K562 (cell line): ENCODE measurements around the gene SLC30A1. TPM values are rescaled to one million over a fixed set of nuclear protein-coding genes. Genes with fewer than 3 reads are reported as not detected.

Source experiments
- EP400 ChIP-seq: fragments of 450-650 bp; IDR thresholded peaks from 2 replicates; pipeline ENCODE4 v1.6.1; 2017; ENCODE audit warnings: antibody characterized with exemption, mild to moderate bottlenecking, moderate library complexity
- EZH2 ChIP-seq: IDR thresholded peaks from 2 replicates; pipeline ENCODE4 v1.6.1; 2012; ENCODE audit warnings: low read depth, mild to moderate bottlenecking, inconsistent platforms, low read length, borderline replicate concordance
- JUND ChIP-seq, 2 experiments: IDR thresholded peaks; 2 replicates in 1 of 2; 3 replicates in 1 of 2; pipeline ENCODE4 v1.6.1; 2011; ENCODE audit warnings: borderline replicate concordance in 2 of 2, low read depth in 2 of 2, low read length in 2 of 2, improper control_type of control experiment in 1 of 2, missing biosample characterization in 1 of 2, missing genetic modification characterization in 1 of 2, missing genetic modification reagents in 1 of 2
- KDM1A ChIP-seq, 2 experiments: fragments of 450-650 bp; IDR thresholded peaks; 2 replicates each; pipeline ENCODE4 v1.6.1; 2016; ENCODE audit warnings: mild to moderate bottlenecking in 2 of 2
- MECOM ChIP-seq: fragments of 250-450 bp; sonication (Bioruptor Pico); IDR thresholded peaks from 2 replicates; pipeline ENCODE4 v1.8.0; 2022; ENCODE audit warnings: inconsistent platforms
- MTA2 ChIP-seq: fragments of 450-650 bp; IDR thresholded peaks from 2 replicates; pipeline ENCODE4 v1.6.1; 2016; ENCODE audit warnings: low read depth
- NFE2 ChIP-seq: IDR thresholded peaks from 2 replicates; pipeline ENCODE4 v1.6.1; 2014; ENCODE audit warnings: antibody characterized with exemption, low read depth
- NR2C2 ChIP-seq, 2 experiments: fragments of 200-800 bp in 1 of 2; sonication (Bioruptor generic) in 1 of 2; sonication (generic) in 1 of 2; formaldehyde crosslinking in 1 of 2; IDR thresholded peaks; 2 replicates each; pipeline versions ENCODE4 v1.6.1 to v1.8.0; 2016 to 2022; ENCODE audit warnings: mild to moderate bottlenecking in 1 of 2, missing compliant biosample characterization in 1 of 2, missing genetic modification characterization in 1 of 2, missing genetic modification reagents in 1 of 2
- TOE1 ChIP-seq, 2 experiments: fragments of 450-650 bp in 1 of 2; sonication (generic) in 1 of 2; formaldehyde crosslinking in 1 of 2; IDR thresholded peaks; 2 replicates each; pipeline versions ENCODE4 v1.7.1 to v1.8.0; 2016 to 2022; ENCODE audit warnings: borderline replicate concordance in 2 of 2, mild to moderate bottlenecking in 2 of 2, antibody characterized with exemption in 1 of 2, inconsistent platforms in 1 of 2, low read depth in 1 of 2, missing genetic modification reagents in 1 of 2, moderate library complexity in 1 of 2
- ZNF175 ChIP-seq: fragments of 200-800 bp; sonication (Bioruptor generic); IDR thresholded peaks from 2 replicates; pipeline ENCODE4 v1.6.1; 2016; ENCODE audit warnings: low read depth, mild to moderate bottlenecking, missing genetic modification characterization, missing compliant biosample characterization
- ZNF274 ChIP-seq: IDR thresholded peaks from 2 replicates; pipeline ENCODE4 v1.6.1; 2011; ENCODE audit warnings: low read depth, mild to moderate bottlenecking, low read length, moderate library complexity, borderline replicate concordance
- ZNF444 ChIP-seq: fragments of 250-450 bp; sonication (Bioruptor Pico); IDR thresholded peaks from 2 replicates; pipeline ENCODE4 v1.4.0; 2020; ENCODE audit warnings: mild to moderate bottlenecking, moderate library complexity
- ZNF717 ChIP-seq: fragments of 250-450 bp; sonication (Bioruptor Pico); IDR thresholded peaks from 2 replicates; pipeline ENCODE4 v1.5.0; 2021
- ZSCAN32 ChIP-seq: fragments of 450-650 bp; formaldehyde crosslinking; IDR thresholded peaks from 2 replicates; pipeline ENCODE4 v1.4.0; 2020; ENCODE audit warnings: mild to moderate bottlenecking, moderate library complexity
- polyA plus RNA-seq, 8 experiments: library from polyadenylated mRNA; depleted of rRNA in 4 of 8; stranded (reverse) in 5 of 8; unstranded in 3 of 8; fragments of >200 nt; fragmentation: Nextera tagmentation in 2 of 8; fragmentation: Illumina TruSeq in 1 of 8; extraction: Ambion mirVana in 2 of 8; extraction: Trizol in 1 of 8; gene quantifications; 2 replicates each; pipeline versions ENCODE4 v1.2.1 to v1.2.3, GENCODE V29; 2011 to 2014; ENCODE audit warnings: inconsistent platforms in 1 of 8, missing spikeins in 1 of 8
- total RNA-seq, 7 experiments: library from RNA; depleted of rRNA in 6 of 7; stranded (reverse); fragments of >200 nt in 6 of 7; fragmentation: Illumina TruSeq in 2 of 7; extraction: Trizol in 2 of 7; gene quantifications; 2 replicates each; pipeline versions ENCODE4 v1.2.1 to v1.2.3, GENCODE V29; 2011 to 2021; ENCODE audit warnings: low replicate concordance in 1 of 7
- TF ChIP-seq, protein P1 (sequence below): fragments of 250-450 bp; sonication (Bioruptor Pico); IDR thresholded peaks from 2 replicates; pipeline ENCODE4 v1.5.0; 2020; ENCODE audit warnings: mild to moderate bottlenecking, borderline replicate concordance
- TF ChIP-seq, protein P2 (sequence below), 2 experiments: IDR thresholded peaks; 2 replicates each; pipeline ENCODE4 v1.6.1; 2012; ENCODE audit warnings: improper control_type of control experiment in 2 of 2, low read depth in 2 of 2, low read length in 2 of 2, borderline replicate concordance in 1 of 2
- TF ChIP-seq, protein P3 (sequence below): sonication (generic); formaldehyde crosslinking; IDR thresholded peaks from 2 replicates; pipeline ENCODE4 v1.8.0; 2022; ENCODE audit warnings: mild to moderate bottlenecking, missing genetic modification reagents

The SLC30A1 gene
- total and polyA plus RNA-seq, 9 of the 15 experiments (the other 6 are each of a cell fraction or from before 2014, with no cell fraction given): 4.1 to 14.4 (median 6.6) TPM

DNA sequence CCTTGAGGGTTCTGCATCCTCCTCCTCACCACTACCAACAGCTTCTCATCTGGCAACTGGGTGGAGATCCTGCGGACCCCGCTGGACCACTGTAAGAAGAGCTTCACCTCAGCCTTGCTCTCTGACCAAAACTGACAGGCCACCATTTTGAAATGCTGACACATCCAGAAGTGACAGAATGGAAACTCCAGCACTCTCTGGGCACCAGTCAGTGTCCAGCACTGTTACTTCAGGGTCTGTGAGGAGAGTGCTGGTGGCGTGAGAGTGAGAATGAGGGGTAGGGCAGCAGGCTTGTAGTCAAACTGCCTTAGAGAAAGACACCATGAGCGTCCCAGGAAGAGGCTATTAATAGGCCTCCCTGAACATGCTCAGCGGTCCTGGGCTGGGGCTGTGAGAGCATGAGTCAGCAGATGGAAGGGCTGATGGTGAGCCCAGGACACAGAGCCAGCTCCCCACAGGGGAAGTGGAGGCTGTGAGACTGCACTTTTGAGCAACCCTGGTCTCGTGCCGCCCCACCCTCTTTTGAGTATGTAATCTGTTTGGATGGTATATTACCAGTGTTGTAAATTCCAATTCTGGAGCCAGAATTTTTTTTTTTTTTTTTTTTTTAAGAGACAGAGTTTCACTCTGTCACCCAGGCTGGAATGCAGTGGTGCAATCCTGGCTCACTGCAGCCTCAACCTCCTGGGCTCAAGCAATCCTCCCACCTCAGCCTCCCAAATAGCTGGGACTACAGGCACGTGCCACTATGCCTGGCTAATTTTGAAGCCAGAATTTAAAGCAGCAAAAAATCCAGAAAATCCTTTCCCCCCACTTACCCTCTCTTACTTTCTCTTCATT lies 34.4 kb upstream of the SLC30A1 start (continued):
- TF ChIP-seq ZNF175: peak; percentile 86
- no peak for TF ChIP-seq ZNF717
- no peak for TF ChIP-seq EZH2
- TF ChIP-seq EP400: peak; percentile 82
- TF ChIP-seq KDM1A (IDR thresholded peaks at IDR 0.05): peak in 1 of 2 experiments; percentile 9; a peak in 2 of 4 replicates
- TF ChIP-seq, protein P1, sequence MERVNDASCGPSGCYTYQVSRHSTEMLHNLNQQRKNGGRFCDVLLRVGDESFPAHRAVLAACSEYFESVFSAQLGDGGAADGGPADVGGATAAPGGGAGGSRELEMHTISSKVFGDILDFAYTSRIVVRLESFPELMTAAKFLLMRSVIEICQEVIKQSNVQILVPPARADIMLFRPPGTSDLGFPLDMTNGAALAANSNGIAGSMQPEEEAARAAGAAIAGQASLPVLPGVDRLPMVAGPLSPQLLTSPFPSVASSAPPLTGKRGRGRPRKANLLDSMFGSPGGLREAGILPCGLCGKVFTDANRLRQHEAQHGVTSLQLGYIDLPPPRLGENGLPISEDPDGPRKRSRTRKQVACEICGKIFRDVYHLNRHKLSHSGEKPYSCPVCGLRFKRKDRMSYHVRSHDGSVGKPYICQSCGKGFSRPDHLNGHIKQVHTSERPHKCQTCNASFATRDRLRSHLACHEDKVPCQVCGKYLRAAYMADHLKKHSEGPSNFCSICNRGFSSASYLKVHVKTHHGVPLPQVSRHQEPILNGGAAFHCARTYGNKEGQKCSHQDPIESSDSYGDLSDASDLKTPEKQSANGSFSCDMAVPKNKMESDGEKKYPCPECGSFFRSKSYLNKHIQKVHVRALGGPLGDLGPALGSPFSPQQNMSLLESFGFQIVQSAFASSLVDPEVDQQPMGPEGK: no peak
- peak; percentile 95 for TF ChIP-seq JUND (IDR thresholded peaks at IDR 0.05; ENCODE audit: borderline replicate concordance, low read depth, low read length)
- peak; percentile 93; the same call in 2 of the 3 replicates for TF ChIP-seq JUND (tag; IDR thresholded peaks at IDR 0.05; ENCODE audit: borderline replicate concordance, low read depth, low read length)
- TF ChIP-seq MTA2: peak; percentile 41
- TF ChIP-seq, protein P2, sequence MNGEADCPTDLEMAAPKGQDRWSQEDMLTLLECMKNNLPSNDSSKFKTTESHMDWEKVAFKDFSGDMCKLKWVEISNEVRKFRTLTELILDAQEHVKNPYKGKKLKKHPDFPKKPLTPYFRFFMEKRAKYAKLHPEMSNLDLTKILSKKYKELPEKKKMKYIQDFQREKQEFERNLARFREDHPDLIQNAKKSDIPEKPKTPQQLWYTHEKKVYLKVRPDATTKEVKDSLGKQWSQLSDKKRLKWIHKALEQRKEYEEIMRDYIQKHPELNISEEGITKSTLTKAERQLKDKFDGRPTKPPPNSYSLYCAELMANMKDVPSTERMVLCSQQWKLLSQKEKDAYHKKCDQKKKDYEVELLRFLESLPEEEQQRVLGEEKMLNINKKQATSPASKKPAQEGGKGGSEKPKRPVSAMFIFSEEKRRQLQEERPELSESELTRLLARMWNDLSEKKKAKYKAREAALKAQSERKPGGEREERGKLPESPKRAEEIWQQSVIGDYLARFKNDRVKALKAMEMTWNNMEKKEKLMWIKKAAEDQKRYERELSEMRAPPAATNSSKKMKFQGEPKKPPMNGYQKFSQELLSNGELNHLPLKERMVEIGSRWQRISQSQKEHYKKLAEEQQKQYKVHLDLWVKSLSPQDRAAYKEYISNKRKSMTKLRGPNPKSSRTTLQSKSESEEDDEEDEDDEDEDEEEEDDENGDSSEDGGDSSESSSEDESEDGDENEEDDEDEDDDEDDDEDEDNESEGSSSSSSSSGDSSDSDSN (IDR thresholded peaks at IDR 0.05; ENCODE audit: borderline replicate concordance in 1 of 2, low read depth in 2 of 2, low read length in 2 of 2): peak; percentile 29 to 54; a peak in 1 of 4 replicates
- TF ChIP-seq ZNF274: no peak
- TF ChIP-seq, protein P3, sequence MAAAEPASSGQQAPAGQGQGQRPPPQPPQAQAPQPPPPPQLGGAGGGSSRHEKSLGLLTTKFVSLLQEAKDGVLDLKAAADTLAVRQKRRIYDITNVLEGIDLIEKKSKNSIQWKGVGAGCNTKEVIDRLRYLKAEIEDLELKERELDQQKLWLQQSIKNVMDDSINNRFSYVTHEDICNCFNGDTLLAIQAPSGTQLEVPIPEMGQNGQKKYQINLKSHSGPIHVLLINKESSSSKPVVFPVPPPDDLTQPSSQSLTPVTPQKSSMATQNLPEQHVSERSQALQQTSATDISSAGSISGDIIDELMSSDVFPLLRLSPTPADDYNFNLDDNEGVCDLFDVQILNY (CRISPR knock-in tag): no peak
- peak; percentile 88; the same call in 1 of the 2 replicates for TF ChIP-seq TOE1 (IDR thresholded peaks at IDR 0.05; ENCODE audit: borderline replicate concordance)
- no peak for TF ChIP-seq TOE1 (CRISPR knock-in tag; IDR thresholded peaks at IDR 0.05; ENCODE audit: borderline replicate concordance, low read depth)
- 0 out of 2 replicates have a peak, but pooled peaks have one; percentile 27 for TF ChIP-seq ZSCAN32 (CRISPR knock-in tag)
- 0 out of 2 replicates have a peak, but pooled peaks have one; percentile 63 for TF ChIP-seq MECOM (CRISPR knock-in tag)
- TF ChIP-seq NFE2: peak; percentile 100
- TF ChIP-seq ZNF444 (CRISPR knock-in tag): peak; percentile 27; the same call in 1 of the 2 replicates
- no peak for TF ChIP-seq NR2C2 (CRISPR knock-in tag; IDR thresholded peaks at IDR 0.05)
- peak; percentile 71 for TF ChIP-seq NR2C2 (tag; IDR thresholded peaks at IDR 0.05)
